IMR-90 (cell line): ENCODE results near the gene SLC35F1. TPM values are rescaled to one million over a fixed set of nuclear protein-coding genes. Genes with fewer than 3 reads are reported as not detected.

ENCODE experiments used
- ATAC-seq: fragments of 200-7000 bp; cut with Tn5 transposase; 2 replicates; pipeline ENCODE4 v1.9.1; 2020; ENCODE audit warnings: low read depth, mild to moderate bottlenecking, moderate library complexity
- BruUV-seq: library from RNA; stranded (reverse); fragments of 400-500 nt; replicated peaks from 2 replicates; lab custom pipeline; 2021; lab: Mats Ljungman, UMichigan
- CTCF ChIA-PET: fragments of 300-600 bp; formaldehyde crosslinking; extraction: SDS; loops from one replicate; lab custom pipeline; 2021; ENCODE audit warnings: antibody characterized with exemption; lab: Yijun Ruan, JAX
- POLR2A ChIA-PET: fragments of 300-600 bp; sonication (Branson Sonifier 250); formaldehyde crosslinking; loops from one replicate; lab custom pipeline; 2022; ENCODE audit warnings: antibody characterized with exemption; ENCODE audit not compliant: unreplicated experiment; lab: Charles Lee
- DNase-seq: peaks from one replicate; pipeline ENCODE4 v3.0.0; 2013
- H2AFZ ChIP-seq: replicated peaks from 2 replicates; pipeline ENCODE3; 2013; ENCODE audit warnings: low read length, mild to moderate bottlenecking; ENCODE audit not compliant: poor library complexity
- H2AK5ac ChIP-seq: 2 replicates; pipeline ENCODE4 v1.6.1; 2013; ENCODE audit warnings: low read depth, low read length, inconsistent platforms
- H2AK9ac ChIP-seq: replicated peaks from 2 replicates; pipeline ENCODE3; 2013; ENCODE audit warnings: mild to moderate bottlenecking, low read depth, low read length, moderate library complexity; ENCODE audit not compliant: poor library complexity
- H2BK120ac ChIP-seq: 2 replicates; pipeline ENCODE4 v1.6.1; 2013; ENCODE audit warnings: low read depth, low read length, inconsistent platforms
- H2BK15ac ChIP-seq: 3 replicates; pipeline ENCODE4 v1.6.1; 2013; ENCODE audit warnings: low read depth, low read length, inconsistent platforms
- H2BK20ac ChIP-seq: 2 replicates; pipeline ENCODE4 v1.6.1; 2013; ENCODE audit warnings: low read depth, mild to moderate bottlenecking, inconsistent platforms, low read length, moderate library complexity
- H2BK5ac ChIP-seq: 2 replicates; pipeline ENCODE4 v1.6.1; 2013; ENCODE audit warnings: mild to moderate bottlenecking, low read depth, low read length, inconsistent platforms; ENCODE audit not compliant: poor library complexity, severe bottlenecking
- H3K14ac ChIP-seq: replicated peaks from 2 replicates; pipeline ENCODE4 v1.6.1; 2013; ENCODE audit warnings: low read depth, low read length, inconsistent platforms
- H3K18ac ChIP-seq: 2 replicates; pipeline ENCODE4 v1.6.1; 2013; ENCODE audit warnings: low read depth, low read length, control low read depth
- H3K23ac ChIP-seq: 2 replicates; pipeline ENCODE4 v1.6.1; 2013; ENCODE audit warnings: low read depth, low read length, inconsistent platforms
- H3K27ac ChIP-seq: 2 replicates; pipeline ENCODE4 v1.5.1; 2013; ENCODE audit warnings: mild to moderate bottlenecking, control low read depth, low read length; ENCODE audit not compliant: insufficient read depth
- H3K27me3 ChIP-seq: 2 replicates; pipeline ENCODE4 v1.6.1; 2013; ENCODE audit warnings: low read length; ENCODE audit not compliant: control insufficient read depth, insufficient read depth
- H3K36me3 ChIP-seq: 2 replicates; pipeline ENCODE4 v1.6.1; 2013; ENCODE audit warnings: low read length, mixed read lengths; ENCODE audit not compliant: control insufficient read depth, insufficient read depth
- H3K4ac ChIP-seq: 2 replicates; pipeline ENCODE4 v1.6.1; 2013; ENCODE audit warnings: low read depth, low read length, inconsistent platforms
- H3K4me1 ChIP-seq: 2 replicates; pipeline ENCODE4 v1.6.1; 2013; ENCODE audit warnings: low read length, mixed read lengths; ENCODE audit not compliant: control insufficient read depth, insufficient read depth
- H3K4me2 ChIP-seq: 2 replicates; pipeline ENCODE4 v1.6.1; 2013; ENCODE audit warnings: low read depth, mild to moderate bottlenecking, control low read depth, low read length, moderate library complexity
- H3K4me3 ChIP-seq: 2 replicates; pipeline ENCODE4 v1.5.1; 2013; ENCODE audit warnings: low read depth, mild to moderate bottlenecking, control low read depth, low read length, moderate library complexity; ENCODE audit not compliant: insufficient read depth
- H3K56ac ChIP-seq: 2 replicates; pipeline ENCODE4 v1.6.1; 2013; ENCODE audit warnings: low read length, inconsistent platforms; ENCODE audit not compliant: insufficient read depth; ENCODE audit errors: extremely low read depth
- H3K79me1 ChIP-seq, 2 experiments: 2 replicates each; pipeline ENCODE4 v1.6.1; 2013; ENCODE audit warnings: low read length in 2 of 2, inconsistent platforms in 1 of 2, low read depth in 1 of 2
- H3K9ac ChIP-seq: 2 replicates; pipeline ENCODE4 v1.6.1; 2013; ENCODE audit warnings: low read depth, low read length, control low read depth
- H3K9me1 ChIP-seq: 2 replicates; pipeline ENCODE4 v1.6.1; 2013; ENCODE audit warnings: low read length, inconsistent platforms; ENCODE audit not compliant: insufficient read depth
- H3K9me3 ChIP-seq: 2 replicates; pipeline ENCODE4 v1.6.1; 2013; ENCODE audit warnings: low read length; ENCODE audit not compliant: control insufficient read depth, insufficient read depth
- H4K20me1 ChIP-seq: 2 replicates; pipeline ENCODE4 v1.6.1; 2013; ENCODE audit warnings: low read length, inconsistent platforms; ENCODE audit not compliant: insufficient read depth
- H4K5ac ChIP-seq: 2 replicates; pipeline ENCODE4 v1.6.1; 2013; ENCODE audit warnings: mild to moderate bottlenecking, low read depth, low read length, control low read depth
- H4K8ac ChIP-seq, 2 experiments: 2 replicates each; pipeline ENCODE4 v1.6.1; 2013; ENCODE audit warnings: low read depth in 2 of 2, low read length in 2 of 2, control low read depth in 1 of 2, inconsistent platforms in 1 of 2
- H4K91ac ChIP-seq: 2 replicates; pipeline ENCODE4 v1.6.1; 2013; ENCODE audit warnings: low read depth, low read length, inconsistent platforms; ENCODE audit not compliant: insufficient read depth
- ELK1 ChIP-seq: fragments of 150-350 bp; IDR thresholded peaks from 2 replicates; pipeline ENCODE4 v1.6.1; 2016; ENCODE audit warnings: low read depth, mild to moderate bottlenecking, low read length, moderate library complexity, borderline replicate concordance
- POLR2A ChIP-seq: IDR thresholded peaks from 2 replicates; pipeline ENCODE4 v1.6.1; 2012; ENCODE audit warnings: mild to moderate bottlenecking, low read depth, low read length
- WGBS, 2 experiments: methylation state at CpG; one replicate each; pipeline versions ENCODE4 v1.1.5 to v1.1.7; 2013; ENCODE audit warnings: missing lambda C conversion rate in 2 of 2; ENCODE audit not compliant: insufficient read length in 1 of 2; ENCODE audit errors: extremely low coverage in 2 of 2; 5-methylcytosine and 5-hydroxymethylcytosine counted together
- dilution Hi-C: fragments of 300-500 bp; cut with HindIII; formaldehyde crosslinking; loops from one replicate; pipeline ENCODE4 v1.14.3; 2018; ENCODE audit warnings: low sequenced_read_pairs; ENCODE audit not compliant: unreplicated experiment
- in situ Hi-C: fragments of 300-500 bp; cut with MboI; formaldehyde crosslinking; loops from 3 replicates; pipeline ENCODE4 v1.14.3; 2019; ENCODE audit warnings: low sequenced_read_pairs, inconsistent platforms, mixed read lengths
- intact Hi-C: fragments of 100-400 bp; cut with micrococcal nuclease; formaldehyde crosslinking; loops from 2 replicates; pipeline ENCODE4 v1.10.0; 2022
- polyA plus RNA-seq, 3 experiments: library from polyadenylated mRNA; depleted of rRNA; stranded (reverse); fragments of >200 nt; gene quantifications; 2 replicates each; pipeline ENCODE4 v1.2.3, GENCODE V29; 2012; ENCODE audit warnings: low replicate concordance in 1 of 3
- total RNA-seq: library from RNA; depleted of rRNA; stranded (reverse); fragments of >200 nt; gene quantifications from 2 replicates; pipeline ENCODE4 v1.2.3, GENCODE V29; 2012
- TF ChIP-seq, protein P1 (sequence below): conservative IDR thresholded peaks from 2 replicates; pipeline ENCODE4 v1.5.1; 2012; ENCODE audit warnings: mild to moderate bottlenecking, low read depth, low read length, improper control_type of control experiment

The SLC35F1 gene
- total and polyA plus RNA-seq, 2 of the 4 experiments (the other 2 are of a cell fraction), result not detected

DNA sequence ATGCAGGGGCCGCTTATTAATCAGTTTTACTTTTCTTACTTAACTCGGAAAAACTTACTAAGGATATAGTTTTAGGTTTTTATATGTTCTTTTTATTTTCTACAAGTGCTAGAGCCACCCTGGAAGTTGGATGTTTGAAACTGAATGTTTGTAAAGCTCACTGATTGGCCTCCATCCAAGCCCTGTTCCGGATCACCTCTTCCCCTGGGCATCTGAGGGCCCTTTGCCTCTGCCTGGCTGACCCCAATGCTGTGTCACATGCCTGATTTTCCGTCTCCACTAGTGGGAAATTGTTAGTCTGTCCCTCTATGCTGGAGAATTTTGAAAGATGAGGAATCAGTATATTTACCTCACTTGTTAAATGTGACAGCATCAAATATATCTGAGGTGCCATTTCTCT lies 79.3 kb downstream of the SLC35F1 start:
- Histone ChIP-seq H4K20me1 (no peaks in the 10 kb centered on the region), H3K27me3 (no peaks in the 10 kb centered on the region), H3K23ac (no peak overlapping the region), H2BK20ac (no peak overlapping the region), H3K79me1 (no peaks in the 10 kb centered on the region), H3K4me3 (no peak overlapping the region), H2BK5ac (no peak overlapping the region), H4K5ac (no peak overlapping the region), H3K18ac (no peak overlapping the region), H3K9me3 (no peaks in the 10 kb centered on the region), H3K9ac (no peak overlapping the region), H2BK120ac (no peak overlapping the region), H4K8ac (no peak overlapping the region), H3K4me1 (no peaks in the 10 kb centered on the region), H3K4ac (no peak overlapping the region), H3K14ac (no peak overlapping the region), H2BK15ac (no peak overlapping the region), H3K4me2 (no peak overlapping the region), H3K36me3 (no peaks in the 10 kb centered on the region), H4K91ac (no peak overlapping the region), H3K27ac (no peak overlapping the region), H2AK5ac (no peak overlapping the region), H3K9me1 (no peaks in the 10 kb centered on the region), H3K56ac (no peak overlapping the region), H2AK9ac (no peak overlapping the region), H2AFZ (no peak overlapping the region)
- POLR2A ChIA-PET, result no interaction called here
- dilution Hi-C loops, result no loop called here
- CTCF ChIA-PET, result interaction anchor here (2.7 kb wide), 1 partner anchor 11 kb away, joined by 14 read pairs; no protein-coding TSS in a partner anchor
- BruUV-seq, result no TSS peak
- in situ Hi-C loops, result no loop called here
- TF ChIP-seq POLR2A (no peak), ELK1 (no peak)
- TF ChIP-seq, protein P1, sequence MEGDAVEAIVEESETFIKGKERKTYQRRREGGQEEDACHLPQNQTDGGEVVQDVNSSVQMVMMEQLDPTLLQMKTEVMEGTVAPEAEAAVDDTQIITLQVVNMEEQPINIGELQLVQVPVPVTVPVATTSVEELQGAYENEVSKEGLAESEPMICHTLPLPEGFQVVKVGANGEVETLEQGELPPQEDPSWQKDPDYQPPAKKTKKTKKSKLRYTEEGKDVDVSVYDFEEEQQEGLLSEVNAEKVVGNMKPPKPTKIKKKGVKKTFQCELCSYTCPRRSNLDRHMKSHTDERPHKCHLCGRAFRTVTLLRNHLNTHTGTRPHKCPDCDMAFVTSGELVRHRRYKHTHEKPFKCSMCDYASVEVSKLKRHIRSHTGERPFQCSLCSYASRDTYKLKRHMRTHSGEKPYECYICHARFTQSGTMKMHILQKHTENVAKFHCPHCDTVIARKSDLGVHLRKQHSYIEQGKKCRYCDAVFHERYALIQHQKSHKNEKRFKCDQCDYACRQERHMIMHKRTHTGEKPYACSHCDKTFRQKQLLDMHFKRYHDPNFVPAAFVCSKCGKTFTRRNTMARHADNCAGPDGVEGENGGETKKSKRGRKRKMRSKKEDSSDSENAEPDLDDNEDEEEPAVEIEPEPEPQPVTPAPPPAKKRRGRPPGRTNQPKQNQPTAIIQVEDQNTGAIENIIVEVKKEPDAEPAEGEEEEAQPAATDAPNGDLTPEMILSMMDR, result no peak
- no peak for DNase-seq
- ATAC-seq, result no peak
- intact Hi-C loops, result no loop called here
- WGBS, 2 experiments, result no CpG with 5 or more reads among the region's 4 CpGs
